SK-N-SH (cell line): ENCODE data around the gene DLGAP5. TPM values are rescaled to one million over a fixed set of nuclear protein-coding genes. Genes with fewer than 3 reads are reported as not detected.

ENCODE experiments used
- CTCF ChIA-PET: fragments of 300-600, 350-600 bp; formaldehyde crosslinking; extraction: SDS; loops from one replicate; lab custom pipeline; 2021; lab: Yijun Ruan, JAX
- POLR2A ChIA-PET: fragments of 350-600 bp; sonication (Branson Sonifier 250); formaldehyde crosslinking; extraction: SDS; loops from one replicate; lab custom pipeline; 2020; ENCODE audit warnings: antibody characterized with exemption, inconsistent platforms; lab: Yijun Ruan, JAX
- DNase-seq: peaks from one replicate; pipeline ENCODE4 v3.0.0; 2012
- H2AFZ ChIP-seq: fragments of 200-600 bp; sonication (generic); 2 replicates; pipeline ENCODE4 v1.8.1; 2016; ENCODE audit warnings: antibody characterized with exemption, mild to moderate bottlenecking, low read depth
- H3F3A ChIP-seq: fragments of 200-600 bp; sonication (generic); replicated peaks from 2 replicates; pipeline ENCODE3; 2016; ENCODE audit warnings: antibody characterized with exemption, mild to moderate bottlenecking; ENCODE audit not compliant: insufficient read depth
- H3K27ac ChIP-seq, 2 experiments: fragments of 200-500 bp in 1 of 2; fragments of 200-600 bp in 1 of 2; sonication (Bioruptor generic) in 1 of 2; sonication (generic), shearing (Covaris generic) in 1 of 2; 2 replicates each; pipeline versions ENCODE4 v1.5.1 to v1.6.1; 2014 to 2016; ENCODE audit warnings: low read depth in 2 of 2, inconsistent platforms in 1 of 2, low read length in 1 of 2, mild to moderate bottlenecking in 1 of 2, mixed read lengths in 1 of 2
- H3K27me3 ChIP-seq: fragments of 200-600 bp; sonication (generic), shearing (Covaris generic); 2 replicates; pipeline ENCODE4 v1.6.1; 2016; ENCODE audit warnings: mixed run types; ENCODE audit not compliant: insufficient read depth
- H3K36me3 ChIP-seq, 2 experiments: fragments of 200-500 bp in 1 of 2; fragments of 200-600 bp in 1 of 2; sonication (Bioruptor generic) in 1 of 2; sonication (generic) in 1 of 2; replicated peaks in 1 of 2; 2 replicates each; pipeline versions ENCODE3 to v1.5.1; 2014 to 2016; ENCODE audit warnings: low read length in 1 of 2, mild to moderate bottlenecking in 1 of 2; ENCODE audit not compliant: insufficient read depth in 2 of 2, control insufficient read depth in 1 of 2
- H3K4me1 ChIP-seq, 2 experiments: fragments of 200-500 bp in 1 of 2; fragments of 200-600 bp in 1 of 2; sonication (Bioruptor generic) in 1 of 2; sonication (generic), shearing (Covaris generic) in 1 of 2; 2 replicates each; pipeline versions ENCODE4 v1.5.1 to v1.6.1; 2014 to 2016; ENCODE audit warnings: low read depth in 1 of 2, low read length in 1 of 2, mixed run types in 1 of 2; ENCODE audit not compliant: insufficient read depth in 2 of 2, control insufficient read depth in 1 of 2
- H3K4me2 ChIP-seq: fragments of 200-600 bp; sonication (generic), shearing (Covaris generic); 2 replicates; pipeline ENCODE4 v1.6.1; 2017; ENCODE audit warnings: mixed run types
- H3K4me3 ChIP-seq, 2 experiments: fragments of 200-500 bp in 1 of 2; fragments of 200-600 bp in 1 of 2; sonication (Bioruptor generic) in 1 of 2; sonication (generic), shearing (Covaris generic) in 1 of 2; 2 replicates each; pipeline versions ENCODE4 v1.5.1 to v1.8.1; 2014 to 2016; ENCODE audit warnings: low read depth in 2 of 2, inconsistent platforms in 1 of 2, low read length in 1 of 2, mild to moderate bottlenecking in 1 of 2, mixed read lengths in 1 of 2, moderate library complexity in 1 of 2
- H3K79me2 ChIP-seq: fragments of 200-600 bp; sonication (generic); 2 replicates; pipeline ENCODE4 v1.8.1; 2017; ENCODE audit warnings: mild to moderate bottlenecking; ENCODE audit not compliant: insufficient read depth
- H3K9ac ChIP-seq: fragments of 200-600 bp; sonication (generic); 2 replicates; pipeline ENCODE4 v1.6.1; 2017; ENCODE audit warnings: mixed run types
- H3K9me2 ChIP-seq: fragments of 200-600 bp; sonication (generic); 2 replicates; pipeline ENCODE4 v1.6.1; 2017; ENCODE audit warnings: mixed run types
- H3K9me3 ChIP-seq: fragments of 200-600 bp; sonication (generic); 2 replicates; pipeline ENCODE4 v1.6.1; 2017; ENCODE audit warnings: mixed run types, mild to moderate bottlenecking, moderate library complexity
- H4K20me1 ChIP-seq: fragments of 200-600 bp; sonication (generic); 2 replicates; pipeline ENCODE4 v1.6.1; 2017; ENCODE audit warnings: mild to moderate bottlenecking, mixed run types; ENCODE audit not compliant: insufficient read depth
- CHD2 ChIP-seq: fragments of 150-350 bp; IDR thresholded peaks from 2 replicates; pipeline ENCODE4 v1.6.1; 2018; ENCODE audit warnings: low read length; ENCODE audit not compliant: partially characterized antibody
- CTCF ChIP-seq: fragments of 200-600 bp; sonication (generic); IDR thresholded peaks from 2 replicates; pipeline ENCODE4 v1.6.1; 2017; ENCODE audit warnings: antibody characterized with exemption, mild to moderate bottlenecking, moderate library complexity
- FOSL2 ChIP-seq: IDR thresholded peaks from 2 replicates; pipeline ENCODE4 v1.4.0; 2012; ENCODE audit warnings: low read depth, mild to moderate bottlenecking, moderate library complexity, borderline replicate concordance
- FOXM1 ChIP-seq: IDR thresholded peaks from 2 replicates; pipeline ENCODE4 v1.4.0; 2012; ENCODE audit warnings: low read depth, mild to moderate bottlenecking
- GABPA ChIP-seq: IDR thresholded peaks from 2 replicates; pipeline ENCODE4 v1.4.0; 2012; ENCODE audit warnings: low read depth, mild to moderate bottlenecking
- POLR2AphosphoS5 ChIP-seq: IDR thresholded peaks from 2 replicates; pipeline ENCODE4 v1.6.1; 2012; ENCODE audit warnings: low read depth, low read length
- RFX5 ChIP-seq: IDR thresholded peaks from 2 replicates; pipeline ENCODE4 v1.6.1; 2012; ENCODE audit warnings: mild to moderate bottlenecking, improper control_type of control experiment, low read length
- RXRA ChIP-seq: IDR thresholded peaks from 2 replicates; pipeline ENCODE4 v1.4.0; 2012; ENCODE audit warnings: low read depth, mild to moderate bottlenecking, borderline replicate concordance
- SIN3A ChIP-seq: IDR thresholded peaks from 2 replicates; pipeline ENCODE4 v1.6.1; 2012; ENCODE audit warnings: low read depth, mild to moderate bottlenecking, low read length, moderate library complexity, borderline replicate concordance
- USF2 ChIP-seq: fragments of 150-350 bp; IDR thresholded peaks from 2 replicates; pipeline ENCODE4 v1.6.1; 2017; ENCODE audit warnings: antibody characterized with exemption, low read length, low read depth, borderline replicate concordance
- YY1 ChIP-seq: IDR thresholded peaks from 2 replicates; pipeline ENCODE4 v1.4.0; 2012; ENCODE audit warnings: low read depth, mild to moderate bottlenecking
- WGBS: methylation state at CpG from one replicate; pipeline ENCODE4 v1.1.6; 2017; ENCODE audit warnings: low lambda C conversion rate; 5-methylcytosine and 5-hydroxymethylcytosine counted together
- polyA plus RNA-seq, 3 experiments: library from polyadenylated mRNA; depleted of rRNA; stranded (reverse); fragments of >200 nt; gene quantifications; 2 replicates each; pipeline ENCODE4 v1.2.3, GENCODE V29; 2012
- TF ChIP-seq, protein P1 (sequence below): IDR thresholded peaks from 2 replicates; pipeline ENCODE4 v1.4.0; 2012; ENCODE audit warnings: low read depth, borderline replicate concordance

Gene DLGAP5
- polyA plus RNA-seq, 1 of the 3 experiments (the other 2 are of a cell fraction), result 6.4 TPM

- 87% methylated on average over 3 of the region's 3 CpGs for WGBS
- Histone ChIP-seq H3F3A (no peaks in the 10 kb centered on the region), H3K27me3 (no peaks in the 10 kb centered on the region), H3K4me3 (no peak overlapping the region), H3K36me3 (no peaks in the 10 kb centered on the region), H3K9ac (no peak overlapping the region), H3K27ac (no peak overlapping the region), H3K4me1 (peaks cover 7 to 32% of the 10 kb centered on the region in 2 experiments), H3K9me2 (no peaks in the 10 kb centered on the region), H3K79me2 (no peaks in the 10 kb centered on the region), H3K9me3 (no peaks in the 10 kb centered on the region), H3K4me2 (no peak overlapping the region), H2AFZ (no peak overlapping the region), H4K20me1 (no peaks in the 10 kb centered on the region)
- DNase-seq, result no peak
- CTCF ChIA-PET, result interaction anchor here (0.8 to 2.1 kb wide), 5 partner anchors 11 to 42 kb away, joined by 3 to 6 read pairs (median 5); no protein-coding TSS in a partner anchor
- POLR2A ChIA-PET, result interaction anchor here (1.4 to 1.8 kb wide), 2 partner anchors 16 to 17 kb away, joined by 4 to 5 read pairs; no protein-coding TSS in a partner anchor
- TF ChIP-seq POLR2AphosphoS5 (no peak), YY1 (no peak), FOSL2 (no peak), CTCF (no peak), SIN3A (no peak), USF2 (no peak), RFX5 (no peak), CHD2 (no peak), GABPA (no peak)
- TF ChIP-seq, protein P1, sequence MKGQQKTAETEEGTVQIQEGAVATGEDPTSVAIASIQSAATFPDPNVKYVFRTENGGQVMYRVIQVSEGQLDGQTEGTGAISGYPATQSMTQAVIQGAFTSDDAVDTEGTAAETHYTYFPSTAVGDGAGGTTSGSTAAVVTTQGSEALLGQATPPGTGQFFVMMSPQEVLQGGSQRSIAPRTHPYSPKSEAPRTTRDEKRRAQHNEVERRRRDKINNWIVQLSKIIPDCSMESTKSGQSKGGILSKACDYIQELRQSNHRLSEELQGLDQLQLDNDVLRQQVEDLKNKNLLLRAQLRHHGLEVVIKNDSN, result no peak
Observed at GRCh38 chr14:55118761-55119160, 72.6 kb downstream of the DLGAP5 start.

DNA sequence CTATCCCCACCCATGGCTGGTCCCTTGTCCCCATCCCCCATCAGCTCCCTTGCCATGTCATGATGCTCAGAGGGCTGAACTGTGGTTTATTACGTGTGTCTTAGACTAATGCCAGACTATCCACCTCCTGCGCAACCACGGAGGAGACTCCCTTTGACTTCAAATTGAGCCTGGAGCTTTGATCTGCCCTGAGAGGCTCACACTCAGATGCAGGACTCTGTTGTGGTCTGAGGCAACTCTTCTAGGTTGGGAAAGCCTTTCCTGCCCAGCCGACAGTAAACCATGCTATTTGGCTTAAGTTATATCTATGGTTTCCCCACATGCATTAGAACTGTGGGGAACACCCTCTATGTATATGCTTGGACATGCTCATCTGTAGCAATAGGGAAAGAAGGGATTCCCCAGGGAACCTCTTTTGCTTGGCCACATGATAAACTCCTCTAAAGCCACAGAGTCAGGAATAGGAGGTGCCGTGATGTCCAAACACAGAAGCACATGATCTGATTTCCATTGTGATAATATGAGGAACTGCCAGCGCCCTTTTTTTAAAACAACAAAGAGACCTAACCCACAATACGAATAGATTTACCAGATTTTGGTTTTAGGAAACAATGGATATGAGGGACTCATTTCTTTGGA is 73.5 kb downstream of the DLGAP5 start:
- H2AFZ ChIP-seq, result peak overlapping the region; percentile 71; the same call in 1 of the 2 replicates
- no peak overlapping the region for H3K4me3 ChIP-seq
- no peaks in the 10 kb centered on the region for H4K20me1 ChIP-seq
- no peaks in the 10 kb centered on the region for H3F3A ChIP-seq
- POLR2A ChIA-PET, result interaction anchor here (1.4 to 1.8 kb wide), 2 partner anchors 15 to 16 kb away, joined by 4 to 5 read pairs; no protein-coding TSS in a partner anchor
- DNase-seq, result no peak
- no peak overlapping the region for H3K9ac ChIP-seq
- H3K9me2 ChIP-seq, result no peaks in the 10 kb centered on the region
- CTCF ChIA-PET, result interaction anchor here (0.9 to 2.1 kb wide), 5 partner anchors 10 to 67 kb away, joined by 3 to 6 read pairs (median 4); partner anchors contain the start of gene MAPK1IP1L
- no peaks in the 10 kb centered on the region for H3K79me2 ChIP-seq
- H3K4me1 ChIP-seq, result peaks cover 7 to 27% of the 10 kb centered on the region in 2 experiments
- H3K4me2 ChIP-seq, result no peak overlapping the region
- no peaks in the 10 kb centered on the region for H3K27me3 ChIP-seq
- H3K9me3 ChIP-seq, result no peaks in the 10 kb centered on the region
- 95% methylated on average over 7 of the region's 7 CpGs for WGBS
- no peak overlapping the region for H3K27ac ChIP-seq
- H3K36me3 ChIP-seq, result no peaks in the 10 kb centered on the region
- TF ChIP-seq RXRA (no peak), FOXM1 (no peak), SIN3A (no peak)
- TF ChIP-seq, all 33 proteins: peak for 0
